Fibroblast of lung (primary cell): ENCODE measurements around the gene DPP6.
"Not testable (repeated sequence)": the region's sequence is repeated elsewhere in the genome, so short reads cannot be mapped to it uniquely, and the experiment has no call there.

Experiments used
- EZH2 ChIP-seq: IDR thresholded peaks from 2 replicates; pipeline ENCODE4 v1.5.1; 2012; ENCODE audit warnings: low read length, control low read depth, mild to moderate bottlenecking; ENCODE audit errors: missing control alignments
- TF ChIP-seq, protein P1 (sequence below), 2 donors: IDR thresholded peaks in 1 of 2; conservative IDR thresholded peaks in 1 of 2; 1 replicate in 1 of 2; 2 replicates in 1 of 2; pipeline ENCODE4 v1.5.1; 2011 to 2012; ENCODE audit warnings: low read length in 2 of 2, control low read depth in 1 of 2, inconsistent platforms in 1 of 2, low read depth in 1 of 2, mild to moderate bottlenecking in 1 of 2

DNA sequence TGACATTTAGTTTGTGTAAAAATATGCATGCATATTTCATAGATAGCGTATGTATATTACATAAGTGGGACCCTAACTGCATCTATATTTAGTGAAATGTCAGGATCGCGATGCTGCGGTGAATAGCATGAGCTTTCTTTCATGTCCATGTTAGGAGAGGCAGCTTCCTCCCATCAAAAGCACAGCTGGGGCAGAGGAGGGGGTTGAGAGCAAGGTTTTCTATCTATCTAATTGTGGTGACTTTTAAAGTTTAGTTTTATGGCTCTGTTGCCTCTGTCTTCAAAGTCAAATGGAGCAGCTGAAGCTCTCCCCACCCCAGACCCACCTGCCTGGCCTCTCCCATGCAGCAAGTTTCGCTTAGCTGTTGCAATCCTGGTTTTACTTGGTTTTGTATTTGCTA is 1.8 kb upstream of the DPP6 start:
- TF ChIP-seq EZH2 = not testable (repeated sequence)
- TF ChIP-seq, protein P1, sequence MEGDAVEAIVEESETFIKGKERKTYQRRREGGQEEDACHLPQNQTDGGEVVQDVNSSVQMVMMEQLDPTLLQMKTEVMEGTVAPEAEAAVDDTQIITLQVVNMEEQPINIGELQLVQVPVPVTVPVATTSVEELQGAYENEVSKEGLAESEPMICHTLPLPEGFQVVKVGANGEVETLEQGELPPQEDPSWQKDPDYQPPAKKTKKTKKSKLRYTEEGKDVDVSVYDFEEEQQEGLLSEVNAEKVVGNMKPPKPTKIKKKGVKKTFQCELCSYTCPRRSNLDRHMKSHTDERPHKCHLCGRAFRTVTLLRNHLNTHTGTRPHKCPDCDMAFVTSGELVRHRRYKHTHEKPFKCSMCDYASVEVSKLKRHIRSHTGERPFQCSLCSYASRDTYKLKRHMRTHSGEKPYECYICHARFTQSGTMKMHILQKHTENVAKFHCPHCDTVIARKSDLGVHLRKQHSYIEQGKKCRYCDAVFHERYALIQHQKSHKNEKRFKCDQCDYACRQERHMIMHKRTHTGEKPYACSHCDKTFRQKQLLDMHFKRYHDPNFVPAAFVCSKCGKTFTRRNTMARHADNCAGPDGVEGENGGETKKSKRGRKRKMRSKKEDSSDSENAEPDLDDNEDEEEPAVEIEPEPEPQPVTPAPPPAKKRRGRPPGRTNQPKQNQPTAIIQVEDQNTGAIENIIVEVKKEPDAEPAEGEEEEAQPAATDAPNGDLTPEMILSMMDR (conservative IDR thresholded peaks at IDR 0.05 in 1 of 2, IDR thresholded peaks at IDR 0.05 in 1 of 2; ENCODE audit: low read depth in 1 of 2, low read length in 2 of 2) = not testable (repeated sequence)
